K562 (cell line): ENCODE measurements around the gene NDFIP1. TPM values are rescaled to one million over a fixed set of nuclear protein-coding genes. Genes with fewer than 3 reads are reported as not detected.

Experiments used
- ATAC-seq: fragments of 200-7000 bp; cut with Tn5 transposase; 3 replicates; pipeline ENCODE4 v1.9.1; 2020; ENCODE audit warnings: moderate library complexity
- BruUV-seq: library from RNA; stranded (reverse); fragments of 400-500 nt; replicated peaks from 2 replicates; lab custom pipeline; 2021; lab: Mats Ljungman, UMichigan
- CTCF ChIA-PET: fragments of 300-600 bp; formaldehyde crosslinking; extraction: SDS; loops from one replicate; lab custom pipeline; 2021; ENCODE audit warnings: low intra/inter-chr PET ratio; lab: Yijun Ruan, JAX
- POLR2A ChIA-PET: fragments of 300-600, 350-650 bp; sonication (Branson Sonifier 250); formaldehyde crosslinking; extraction: SDS; loops from one replicate; lab custom pipeline; 2021; ENCODE audit warnings: antibody characterized with exemption, inconsistent platforms; lab: Yijun Ruan, JAX
- DNase-seq, 4 experiments: peaks; one replicate each; pipeline versions ENCODE4 v3.0.0 to v3.0.0-alpha.2; 2011 to 2018; ENCODE audit warnings: low spot score in 3 of 4, mixed read lengths in 3 of 4; ENCODE audit errors: extremely low read depth in 1 of 4
- FAIRE-seq: peaks from 2 replicates; lab custom pipeline; 2011; peaks lifted over from hg19 to GRCh38; lab: Jason Lieb, UNC
- H2AFZ ChIP-seq: 2 replicates; pipeline ENCODE4 v1.6.0; 2011; ENCODE audit warnings: low read depth, low read length, control low read depth, inconsistent platforms
- H3K27ac ChIP-seq: fragments of 200-600 bp; 3 replicates; pipeline ENCODE4 v1.8.0; 2011; ENCODE audit warnings: low read depth, mild to moderate bottlenecking, control low read depth, inconsistent platforms, low read length, moderate library complexity, mixed read lengths; ENCODE audit errors: extremely low read depth
- H3K27me3 ChIP-seq, 2 experiments: fragments of 300-600 bp in 1 of 2; 2 replicates in 1 of 2; 3 replicates in 1 of 2; pipeline versions ENCODE4 v1.6.0 to v1.8.0; 2011; ENCODE audit warnings: inconsistent platforms in 2 of 2, low read length in 2 of 2, mild to moderate bottlenecking in 1 of 2, mixed read lengths in 1 of 2, moderate library complexity in 1 of 2; ENCODE audit not compliant: control insufficient read depth in 2 of 2, insufficient read depth in 2 of 2
- H3K36me3 ChIP-seq: fragments of 300-600 bp; 3 replicates; pipeline ENCODE4 v1.8.0; 2011; ENCODE audit warnings: mild to moderate bottlenecking, low read length, inconsistent platforms; ENCODE audit not compliant: control insufficient read depth, insufficient read depth
- H3K4me1 ChIP-seq, 2 experiments: fragments of 200-600 bp in 1 of 2; replicated peaks in 1 of 2; 2 replicates in 1 of 2; 3 replicates in 1 of 2; pipeline versions ENCODE4 v1.5.1 to v1.8.0; 2011; ENCODE audit warnings: inconsistent platforms in 2 of 2, low read length in 2 of 2, mild to moderate bottlenecking in 1 of 2, mixed read lengths in 1 of 2, moderate library complexity in 1 of 2; ENCODE audit not compliant: control insufficient read depth in 2 of 2, insufficient read depth in 2 of 2
- H3K4me2 ChIP-seq: 2 replicates; pipeline ENCODE4 v1.6.1; 2011; ENCODE audit warnings: low read length, control low read depth, inconsistent platforms, mixed read lengths; ENCODE audit not compliant: insufficient read depth
- H3K4me3 ChIP-seq: fragments of 200-600 bp; sonication (generic), shearing (Covaris generic); 2 replicates; pipeline ENCODE4 v1.5.1; 2016; ENCODE audit warnings: control low read depth, inconsistent platforms
- H3K79me2 ChIP-seq: fragments of 200-600 bp; 3 replicates; pipeline ENCODE4 v1.8.0; 2011; ENCODE audit warnings: low read length, inconsistent platforms; ENCODE audit not compliant: control insufficient read depth, insufficient read depth
- H3K9ac ChIP-seq, 2 experiments: 2 replicates each; pipeline versions ENCODE4 v1.6.0 to v1.6.1; 2011; ENCODE audit warnings: low read depth in 2 of 2, low read length in 2 of 2, control low read depth in 1 of 2, inconsistent platforms in 1 of 2, mild to moderate bottlenecking in 1 of 2, mixed read lengths in 1 of 2; ENCODE audit not compliant: insufficient read depth in 1 of 2
- H3K9me1 ChIP-seq: one replicate; pipeline ENCODE4 v1.6.0; 2011; ENCODE audit warnings: inconsistent platforms, mild to moderate bottlenecking, low read length, moderate library complexity; ENCODE audit not compliant: control insufficient read depth, insufficient read depth
- H3K9me3 ChIP-seq: replicated peaks from 2 replicates; pipeline ENCODE4 v1.5.1; 2011; ENCODE audit warnings: low read depth, low read length, inconsistent platforms; ENCODE audit not compliant: control insufficient read depth, insufficient read depth
- H4K20me1 ChIP-seq: replicated peaks from 2 replicates; pipeline ENCODE4 v1.6.1; 2011; ENCODE audit warnings: low read length, inconsistent platforms, mixed read lengths; ENCODE audit not compliant: control insufficient read depth, insufficient read depth
- HMG20B ChIP-seq: fragments of 250-450 bp; sonication (Bioruptor Pico); IDR thresholded peaks from 2 replicates; pipeline ENCODE4 v1.5.0; 2021; ENCODE audit warnings: mild to moderate bottlenecking
- ILK ChIP-seq: fragments of 450-650 bp; IDR thresholded peaks from 2 replicates; pipeline ENCODE4 v1.6.1; 2016; ENCODE audit warnings: missing genetic modification characterization, low read depth, mild to moderate bottlenecking, missing compliant biosample characterization, moderate library complexity, borderline replicate concordance
- KLF13 ChIP-seq: fragments of 450-650 bp; IDR thresholded peaks from 2 replicates; pipeline ENCODE4 v1.6.1; 2016; ENCODE audit warnings: missing genetic modification characterization, low read depth, mild to moderate bottlenecking, missing compliant biosample characterization, moderate library complexity, borderline replicate concordance
- MAFK ChIP-seq: IDR thresholded peaks from 2 replicates; pipeline ENCODE4 v1.6.1; 2011; ENCODE audit warnings: low read length, improper control_type of control experiment
- MCM3 ChIP-seq: fragments of 450-650 bp; IDR thresholded peaks from 2 replicates; pipeline ENCODE4 v1.6.1; 2016
- MTA2 ChIP-seq: fragments of 450-650 bp; IDR thresholded peaks from 2 replicates; pipeline ENCODE4 v1.6.1; 2016; ENCODE audit warnings: low read depth
- NELFE ChIP-seq: IDR thresholded peaks from 2 replicates; pipeline ENCODE4 v1.6.1; 2011; ENCODE audit warnings: mild to moderate bottlenecking; ENCODE audit not compliant: insufficient read depth, insufficient read length
- PTRF ChIP-seq: fragments of 450-650 bp; IDR thresholded peaks from 2 replicates; pipeline ENCODE4 v1.6.1; 2016; ENCODE audit warnings: mild to moderate bottlenecking, missing genetic modification characterization, missing compliant biosample characterization
- RCOR1 ChIP-seq, 2 experiments: IDR thresholded peaks; 2 replicates each; pipeline ENCODE4 v1.6.1; 2012; ENCODE audit warnings: low read depth in 2 of 2, low read length in 2 of 2, borderline replicate concordance in 1 of 2, improper control_type of control experiment in 1 of 2
- RNF2 ChIP-seq: sonication (generic); IDR thresholded peaks from 2 replicates; pipeline ENCODE4 v1.6.1; 2016
- SMAD4 ChIP-seq: fragments of 250-450 bp; sonication (Bioruptor Pico); conservative IDR thresholded peaks from 2 replicates; pipeline ENCODE4 v1.8.0; 2021; ENCODE audit warnings: inconsistent platforms, mild to moderate bottlenecking, moderate library complexity
- YBX1 ChIP-seq: fragments of 450-650 bp; IDR thresholded peaks from 2 replicates; pipeline ENCODE4 v1.7.1; 2016; ENCODE audit warnings: mild to moderate bottlenecking
- ZNF175 ChIP-seq: fragments of 200-800 bp; sonication (Bioruptor generic); IDR thresholded peaks from 2 replicates; pipeline ENCODE4 v1.6.1; 2016; ENCODE audit warnings: low read depth, mild to moderate bottlenecking, missing genetic modification characterization, missing compliant biosample characterization
- ZNF197 ChIP-seq: fragments of 200-800 bp; sonication (Bioruptor generic); IDR thresholded peaks from 2 replicates; pipeline ENCODE4 v1.6.1; 2016; ENCODE audit warnings: low read depth, missing genetic modification characterization, missing compliant biosample characterization
- ZNF232 ChIP-seq: sonication (generic); formaldehyde crosslinking; IDR thresholded peaks from 2 replicates; pipeline ENCODE4 v1.8.0; 2022; ENCODE audit warnings: mild to moderate bottlenecking, missing genetic modification reagents
- ZNF347 ChIP-seq: fragments of 450-650 bp; formaldehyde crosslinking; IDR thresholded peaks from 2 replicates; pipeline ENCODE4 v1.4.0; 2020; ENCODE audit warnings: low read depth, mild to moderate bottlenecking, moderate library complexity
- WGBS: fragments of 100-300 bp; shearing (Covaris generic); methylation state at CpG from one replicate; pipeline ENCODE4 v1.1.6; 2016; ENCODE audit warnings: low coverage, mixed read lengths; ENCODE audit not compliant: insufficient coverage; ENCODE audit errors: missing lambda C conversion rate; 5-methylcytosine and 5-hydroxymethylcytosine counted together
- in situ Hi-C: fragments of 300-500 bp; cut with MboI; formaldehyde crosslinking; loops from 4 replicates; pipeline ENCODE4 v1.15.0; 2018; ENCODE audit warnings: inconsistent platforms, mixed read lengths
- intact Hi-C: fragments of 100-400 bp; cut with micrococcal nuclease; formaldehyde crosslinking; loops from 2 replicates; pipeline ENCODE4 v1.14.2; 2022
- polyA plus RNA-seq, 8 experiments: library from polyadenylated mRNA; depleted of rRNA in 4 of 8; stranded (reverse) in 5 of 8; unstranded in 3 of 8; fragments of >200 nt; fragmentation: Nextera tagmentation in 2 of 8; fragmentation: Illumina TruSeq in 1 of 8; extraction: Ambion mirVana in 2 of 8; extraction: Trizol in 1 of 8; gene quantifications; 2 replicates each; pipeline versions ENCODE4 v1.2.1 to v1.2.3, GENCODE V29; 2011 to 2014; ENCODE audit warnings: inconsistent platforms in 1 of 8, missing spikeins in 1 of 8
- total RNA-seq, 7 experiments: library from RNA; depleted of rRNA in 6 of 7; stranded (reverse); fragments of >200 nt in 6 of 7; fragmentation: Illumina TruSeq in 2 of 7; extraction: Trizol in 2 of 7; gene quantifications; 2 replicates each; pipeline versions ENCODE4 v1.2.1 to v1.2.3, GENCODE V29; 2011 to 2021; ENCODE audit warnings: low replicate concordance in 1 of 7
- TF ChIP-seq, protein P1 (sequence below): fragments of 450-650 bp; formaldehyde crosslinking; conservative IDR thresholded peaks from 2 replicates; pipeline ENCODE4 v1.4.0; 2022; ENCODE audit warnings: mild to moderate bottlenecking, missing genetic modification characterization
- TF ChIP-seq, protein P2 (sequence below): IDR thresholded peaks from 2 replicates; pipeline ENCODE4 v1.6.1; 2011; ENCODE audit not compliant: insufficient read length; ENCODE audit errors: extremely low read depth
- TF ChIP-seq, protein P3 (sequence below): sonication (generic); formaldehyde crosslinking; IDR thresholded peaks from 2 replicates; pipeline ENCODE4 v1.8.0; 2022; ENCODE audit warnings: mild to moderate bottlenecking, missing genetic modification reagents, borderline replicate concordance

Gene NDFIP1
- total and polyA plus RNA-seq, 9 of the 15 experiments (the other 6 are each of a cell fraction or from before 2014, with no cell fraction given) = 5.3 to 37.5 (median 31.9) TPM

DNA sequence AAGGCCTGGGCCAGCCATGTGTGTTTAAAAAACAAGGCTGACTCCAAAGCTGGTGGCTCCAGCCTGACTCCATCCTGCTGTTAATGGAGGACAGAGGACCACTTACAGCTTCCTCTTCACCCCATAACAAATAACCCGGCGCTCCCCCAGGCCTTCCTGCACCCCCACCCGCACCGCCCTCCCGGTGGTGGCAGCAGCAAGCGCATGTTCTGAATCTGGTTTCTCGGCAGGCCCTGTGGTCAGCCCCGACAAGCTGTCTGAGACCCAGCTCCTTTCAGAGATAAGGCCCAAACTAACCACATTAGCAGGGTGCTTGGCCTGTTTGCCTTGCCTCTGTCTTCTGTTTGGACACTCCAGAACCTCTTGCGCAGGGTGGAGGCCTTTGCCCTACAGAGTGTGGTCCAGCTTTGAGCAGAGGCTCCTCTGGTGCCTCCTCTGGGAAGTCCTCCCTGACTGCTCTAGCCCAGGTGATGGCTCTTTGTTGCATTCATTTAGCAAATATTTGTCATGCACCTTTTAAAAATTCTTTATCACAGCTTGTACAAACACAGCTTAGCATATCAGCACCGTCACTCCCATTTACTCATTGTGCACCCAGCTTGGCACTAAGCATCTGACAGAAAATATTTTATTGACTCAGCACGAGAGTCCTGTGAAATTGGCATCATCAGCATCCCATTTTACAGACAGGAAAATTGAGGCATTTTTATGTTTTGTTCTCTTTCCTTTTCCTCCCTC, 78.4 kb downstream of the NDFIP1 start:
- no peak overlapping the region for H3K4me3 ChIP-seq
- H2AFZ ChIP-seq = no peak overlapping the region
- TF ChIP-seq ZNF197 (CRISPR knock-in tag) = no peak
- no peak for TF ChIP-seq ZNF232 (CRISPR knock-in tag)
- TF ChIP-seq YBX1 = no peak
- TF ChIP-seq, protein P1, sequence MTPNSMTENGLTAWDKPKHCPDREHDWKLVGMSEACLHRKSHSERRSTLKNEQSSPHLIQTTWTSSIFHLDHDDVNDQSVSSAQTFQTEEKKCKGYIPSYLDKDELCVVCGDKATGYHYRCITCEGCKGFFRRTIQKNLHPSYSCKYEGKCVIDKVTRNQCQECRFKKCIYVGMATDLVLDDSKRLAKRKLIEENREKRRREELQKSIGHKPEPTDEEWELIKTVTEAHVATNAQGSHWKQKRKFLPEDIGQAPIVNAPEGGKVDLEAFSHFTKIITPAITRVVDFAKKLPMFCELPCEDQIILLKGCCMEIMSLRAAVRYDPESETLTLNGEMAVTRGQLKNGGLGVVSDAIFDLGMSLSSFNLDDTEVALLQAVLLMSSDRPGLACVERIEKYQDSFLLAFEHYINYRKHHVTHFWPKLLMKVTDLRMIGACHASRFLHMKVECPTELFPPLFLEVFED (CRISPR knock-in tag) = no peak
- TF ChIP-seq, protein P2, sequence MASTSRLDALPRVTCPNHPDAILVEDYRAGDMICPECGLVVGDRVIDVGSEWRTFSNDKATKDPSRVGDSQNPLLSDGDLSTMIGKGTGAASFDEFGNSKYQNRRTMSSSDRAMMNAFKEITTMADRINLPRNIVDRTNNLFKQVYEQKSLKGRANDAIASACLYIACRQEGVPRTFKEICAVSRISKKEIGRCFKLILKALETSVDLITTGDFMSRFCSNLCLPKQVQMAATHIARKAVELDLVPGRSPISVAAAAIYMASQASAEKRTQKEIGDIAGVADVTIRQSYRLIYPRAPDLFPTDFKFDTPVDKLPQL = no peak
- no peak for TF ChIP-seq ZNF347 (CRISPR knock-in tag)
- TF ChIP-seq KLF13 (tag) = no peak
- TF ChIP-seq, protein P3, sequence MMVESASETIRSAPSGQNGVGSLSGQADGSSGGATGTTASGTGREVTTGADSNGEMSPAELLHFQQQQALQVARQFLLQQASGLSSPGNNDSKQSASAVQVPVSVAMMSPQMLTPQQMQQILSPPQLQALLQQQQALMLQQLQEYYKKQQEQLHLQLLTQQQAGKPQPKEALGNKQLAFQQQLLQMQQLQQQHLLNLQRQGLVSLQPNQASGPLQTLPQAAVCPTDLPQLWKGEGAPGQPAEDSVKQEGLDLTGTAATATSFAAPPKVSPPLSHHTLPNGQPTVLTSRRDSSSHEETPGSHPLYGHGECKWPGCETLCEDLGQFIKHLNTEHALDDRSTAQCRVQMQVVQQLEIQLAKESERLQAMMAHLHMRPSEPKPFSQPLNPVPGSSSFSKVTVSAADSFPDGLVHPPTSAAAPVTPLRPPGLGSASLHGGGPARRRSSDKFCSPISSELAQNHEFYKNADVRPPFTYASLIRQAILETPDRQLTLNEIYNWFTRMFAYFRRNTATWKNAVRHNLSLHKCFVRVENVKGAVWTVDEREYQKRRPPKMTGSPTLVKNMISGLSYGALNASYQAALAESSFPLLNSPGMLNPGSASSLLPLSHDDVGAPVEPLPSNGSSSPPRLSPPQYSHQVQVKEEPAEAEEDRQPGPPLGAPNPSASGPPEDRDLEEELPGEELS (CRISPR knock-in tag) = no peak
- no peak for TF ChIP-seq MTA2
- TF ChIP-seq PTRF (tag) = no peak
- peak; percentile 48; the same call in 1 of the 2 replicates for TF ChIP-seq SMAD4 (CRISPR knock-in tag)
- no peak for TF ChIP-seq MCM3
- no peak for TF ChIP-seq HMG20B (CRISPR knock-in tag)
- no peak for TF ChIP-seq NELFE
- TF ChIP-seq RCOR1 (IDR thresholded peaks at IDR 0.05; ENCODE audit: borderline replicate concordance in 1 of 2, low read depth in 2 of 2, low read length in 2 of 2) = peak in 1 of 2 experiments; percentile 76; a peak in 2 of 4 replicates
- no peak for TF ChIP-seq ILK (tag)
- TF ChIP-seq RNF2 = peak; percentile 27; the same call in 1 of the 2 replicates
- no peak for TF ChIP-seq MAFK
- TF ChIP-seq ZNF175 (CRISPR knock-in tag) = no peak

More for the DNA sequence above, 78.4 kb downstream of the NDFIP1 start:
- Histone ChIP-seq H3K27ac (no peak overlapping the region), H4K20me1 (peaks cover 5% of the 10 kb centered on the region; the same call in 1 of the 2 replicates), H3K4me2 (no peak overlapping the region), H3K79me2 (no peaks in the 10 kb centered on the region), H3K9me3 (no peaks in the 10 kb centered on the region), H3K27me3 (peaks cover 29 to 36% of the 10 kb centered on the region in 2 experiments; a peak in 4 of 5 replicates), H3K9me1 (no peaks in the 10 kb centered on the region), H3K36me3 (no peaks in the 10 kb centered on the region), H3K4me1 (peaks cover 4 to 6% of the 10 kb centered on the region in 2 experiments; a peak in 4 of 5 replicates), H3K9ac (no peak overlapping the region)
- ChIA-PET POLR2A (interaction anchor here (0.5 to 1.1 kb wide), 6 partner anchors 10 to 241 kb away, joined by 3 to 4 read pairs (median 3); no protein-coding TSS in a partner anchor), CTCF (no interaction called here)
- intact Hi-C loops (no loop called here), in situ Hi-C loops (no loop called here)
- no TSS peak for BruUV-seq
- ATAC-seq (peak; percentile 82), FAIRE-seq (peak; percentile 79), DNase-seq (peak; percentile 60 to 72 (median 64))
- 0% methylated on average over 11 of the region's 11 CpGs for WGBS
